ENCODE results near the gene OGDH. TPM values are rescaled to one million over a fixed set of nuclear protein-coding genes. Genes with fewer than 3 reads are reported as not detected.

The OGDH gene
- total and polyA plus RNA-seq, 10 of the 15 experiments (the other 5 are each of a cell fraction or from before 2014, with no cell fraction given), result 4.1 to 103 (median 48.4) TPM

DNA sequence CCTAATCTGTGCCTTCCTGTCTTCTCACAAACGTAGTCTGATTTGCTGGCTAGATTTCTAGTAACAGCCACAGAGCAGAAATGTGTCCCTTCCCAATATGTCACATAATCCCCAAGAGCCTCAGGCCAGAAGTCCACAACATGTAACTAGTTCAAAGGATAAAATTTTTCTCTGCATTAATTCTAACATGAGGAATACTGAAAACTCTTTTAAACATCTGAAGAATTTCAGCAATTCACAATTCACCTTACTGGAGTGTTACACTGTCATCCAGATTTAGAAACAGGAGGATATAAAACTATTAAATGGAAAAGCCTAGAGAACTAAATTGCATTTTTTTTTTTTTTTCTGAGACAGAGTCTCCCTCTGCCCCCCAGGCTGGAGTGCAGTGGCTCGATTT, 30.2 kb upstream of the OGDH start:
- in situ Hi-C loops (cut with MboI) (no loop called here), intact Hi-C loops (cut with micrococcal nuclease; ENCODE audit: unreplicated experiment) (no loop called here)
- Histone ChIP-seq H3K9me3 (replicated peaks; ENCODE audit: control insufficient read depth, insufficient read depth, low read length) (no peaks in the 10 kb centered on the region), H3K27ac (ENCODE audit: control insufficient read depth, insufficient read depth) (no peak overlapping the region), H3K79me2 (ENCODE audit: control insufficient read depth, insufficient read depth, low read length) (peaks cover 47% of the 10 kb centered on the region), H3K4me3 (no peak overlapping the region), H4K20me1 (ENCODE audit: control insufficient read depth, insufficient read depth) (no peaks in the 10 kb centered on the region; the same call in 1 of the 2 replicates), H3K9ac (ENCODE audit: control insufficient read depth, insufficient read depth, low read length) (no peak overlapping the region), H3K4me1 (ENCODE audit: control insufficient read depth, insufficient read depth, low read length) (peaks cover 11% of the 10 kb centered on the region), H2AFZ (ENCODE audit: control insufficient read depth, low read depth, low read length) (no peak overlapping the region), H3K27me3 (replicated peaks in 1 of 2; ENCODE audit: control insufficient read depth in 2 of 2, insufficient read depth in 2 of 2, low read length in 1 of 2) (no peaks in the 10 kb centered on the region), H3K36me3 (ENCODE audit: control insufficient read depth in 2 of 2, insufficient read depth in 2 of 2, low read length in 1 of 2) (peaks cover 7 to 25% of the 10 kb centered on the region in 2 experiments), H3K4me2 (ENCODE audit: control insufficient read depth, insufficient read depth) (no peak overlapping the region)
- ChIA-PET SMC1A (ENCODE audit: uncharacterized antibody, unreplicated experiment) (interaction anchor here (1.2 kb wide), 1 partner anchor 560 kb away, joined by 3 read pairs; no protein-coding TSS in a partner anchor), CTCF (interaction anchor here (4.4 kb wide), 1 partner anchor 11 kb away, joined by 23 read pairs; no protein-coding TSS in a partner anchor), POLR2A (interaction anchor here (1.3 kb wide), 1 partner anchor 278 kb away, joined by 3 read pairs; no protein-coding TSS in a partner anchor), RAD21 (ENCODE audit: unreplicated experiment) (no interaction called here)
- DNase-seq (ENCODE audit: low read depth, low spot score) (no peak), FAIRE-seq (no peak), ATAC-seq (no peak)
- TF ChIP-seq TCF3 (IDR thresholded peaks at IDR 0.05; ENCODE audit: borderline replicate concordance, insufficient read depth, low read depth, low read length) (no peak), SMAD5 (IDR thresholded peaks at IDR 0.05; ENCODE audit: low read depth) (no peak), SREBF1 (IDR thresholded peaks at IDR 0.05; ENCODE audit: low read length) (no peak), MTA3 (IDR thresholded peaks at IDR 0.05; ENCODE audit: borderline replicate concordance, low read length) (peak; percentile 19; the same call in 1 of the 2 replicates), TAF1 (IDR thresholded peaks at IDR 0.05; ENCODE audit: borderline replicate concordance, low read depth, low read length) (no peak)
- no TSS peak for BruUV-seq (replicated peaks)
- 71% methylated on average over 2 of the region's 2 CpGs for WGBS (ENCODE audit: insufficient coverage, insufficient replicate concordance, low lambda C conversion rate, missing lambda C conversion rate)
